Mucosa of gallbladder (tissue), 1 donor: ENCODE measurements around the gene LSS. TPM values are rescaled to one million over a fixed set of nuclear protein-coding genes. Genes with fewer than 3 reads are reported as not detected.

Experiments
- total RNA-seq: library from RNA; stranded (reverse); gene quantifications from one replicate; pipeline ENCODE4 v1.2.1, GENCODE V29; 2021
- donor health status: DM: no; HTN: no; CAD: no.

Gene LSS
- total RNA-seq, 1 donor from 2014 or later, result 125 TPM

Other genes with a start within 250 kb of the LSS start
- gene COL6A1, start 247.0 kb downstream of the LSS start, total RNA-seq, result 583 TPM
- gene COL6A2, start 130.7 kb downstream of the LSS start, total RNA-seq, result 1,004 TPM
- gene FTCD, start 73.2 kb downstream of the LSS start, total RNA-seq, result 1.3 TPM
- 6.9 TPM for gene SPATC1L, start 44.3 kb downstream of the LSS start, total RNA-seq
- gene MCM3AP, start 56.8 kb upstream of the LSS start, total RNA-seq, result 107 TPM
- 8.9 TPM for gene YBEY, start 57.6 kb upstream of the LSS start, total RNA-seq
- 4.4 TPM for gene C21orf58, start 95.1 kb upstream of the LSS start, total RNA-seq
- gene PCNT, start 95.4 kb upstream of the LSS start, total RNA-seq, result 31.0 TPM
- 42.5 TPM for gene DIP2A, start 230.1 kb upstream of the LSS start, total RNA-seq